GM19351 (cell line): ENCODE data around the gene BTBD17.
"Not testable (repeated sequence)": the region's sequence is repeated elsewhere in the genome, so short reads cannot be mapped to it uniquely, and the experiment has no call there.

Source experiments
- ATAC-seq: cut with Tn5 transposase; IDR thresholded peaks from one replicate; pipeline ENCODE4 v1.9.1; 2021; ENCODE audit warnings: mild to moderate bottlenecking, moderate library complexity; ENCODE audit not compliant: unreplicated experiment

The BTBD17 gene, protein sequence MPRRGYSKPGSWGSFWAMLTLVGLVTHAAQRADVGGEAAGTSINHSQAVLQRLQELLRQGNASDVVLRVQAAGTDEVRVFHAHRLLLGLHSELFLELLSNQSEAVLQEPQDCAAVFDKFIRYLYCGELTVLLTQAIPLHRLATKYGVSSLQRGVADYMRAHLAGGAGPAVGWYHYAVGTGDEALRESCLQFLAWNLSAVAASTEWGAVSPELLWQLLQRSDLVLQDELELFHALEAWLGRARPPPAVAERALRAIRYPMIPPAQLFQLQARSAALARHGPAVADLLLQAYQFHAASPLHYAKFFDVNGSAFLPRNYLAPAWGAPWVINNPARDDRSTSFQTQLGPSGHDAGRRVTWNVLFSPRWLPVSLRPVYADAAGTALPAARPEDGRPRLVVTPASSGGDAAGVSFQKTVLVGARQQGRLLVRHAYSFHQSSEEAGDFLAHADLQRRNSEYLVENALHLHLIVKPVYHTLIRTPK

GRCh38 chr17:74361230-74362068 is at the start of gene BTBD17:
Gene BTBD17 (minus strand): TSS chr17:74361868. CDS start chr17:74361819, 49 bp downstream.
- no peak for ATAC-seq

DNA sequence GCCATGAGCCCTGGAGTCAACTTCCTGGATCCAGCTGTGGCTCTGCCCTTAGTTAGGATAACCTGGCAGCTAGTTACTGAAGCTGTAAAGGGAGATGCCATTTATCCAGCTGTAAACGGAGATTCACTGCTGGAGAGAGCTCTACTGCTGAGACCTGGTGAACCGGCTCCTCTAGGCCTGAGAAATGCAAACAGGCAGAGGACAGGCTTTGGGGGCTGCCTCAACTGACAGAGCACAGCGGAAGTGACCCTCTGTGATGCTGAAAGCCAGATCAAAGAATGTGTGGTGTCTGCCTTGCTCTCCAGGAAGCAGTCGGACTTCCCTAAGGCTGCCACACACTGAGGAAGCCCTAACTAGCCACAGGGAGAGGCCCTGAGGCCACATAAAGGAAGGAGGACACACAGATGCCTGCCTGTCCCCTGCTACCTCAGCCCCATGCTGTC is 48.4 kb upstream of the BTBD17 start:
- ATAC-seq: no peak

- ATAC-seq: no peak
Observed at GRCh38 chr17:74408815-74409214, 47.1 kb upstream of the BTBD17 start.

GRCh38 chr17:74408262-74408661 is 46.6 kb upstream of the BTBD17 start:
- ATAC-seq: no peak

DNA sequence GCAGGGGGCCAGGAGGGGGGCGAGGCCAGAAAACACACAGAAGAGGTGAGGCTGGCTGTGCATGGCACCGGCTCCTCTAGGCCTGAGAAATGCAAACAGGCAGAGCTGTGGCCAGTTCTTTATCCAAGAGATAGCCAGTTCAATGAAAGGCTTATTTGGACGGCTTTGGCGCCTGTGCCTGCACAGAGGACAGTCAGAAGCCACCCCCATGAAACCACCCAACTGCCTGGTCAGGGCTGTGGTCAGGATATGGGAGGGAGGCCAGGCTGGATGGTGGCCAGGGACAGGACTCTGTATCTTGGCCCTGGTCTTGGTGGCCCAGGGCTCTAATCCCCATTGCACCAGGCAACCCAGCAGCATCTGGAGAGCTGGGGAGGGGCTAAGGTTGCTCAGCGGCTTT is 45.7 kb upstream of the BTBD17 start:
- no peak for ATAC-seq

DNA sequence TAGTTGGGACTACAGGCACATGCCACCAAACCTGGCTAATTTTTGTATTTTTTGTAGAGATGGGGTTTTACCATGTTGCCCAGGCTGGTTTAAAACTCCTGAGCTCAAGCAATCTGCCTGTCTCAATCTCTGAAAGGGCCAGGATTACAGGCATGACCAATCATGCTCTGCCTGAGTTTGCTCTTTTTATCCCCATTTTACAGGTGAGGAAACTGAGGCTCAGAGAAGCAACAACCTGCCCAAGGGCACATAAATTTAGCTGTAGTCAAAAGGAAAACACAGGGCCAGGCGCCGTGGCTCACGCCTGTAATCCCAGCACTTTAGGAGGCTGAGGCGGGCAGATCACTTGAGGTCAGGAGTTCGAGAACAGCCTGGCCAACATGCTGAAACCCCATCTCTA is 43.6 kb upstream of the BTBD17 start:
- not testable (repeated sequence) for ATAC-seq

- ATAC-seq: no peak
Observed at GRCh38 chr17:74404789-74405188, 43.1 kb upstream of the BTBD17 start.

DNA sequence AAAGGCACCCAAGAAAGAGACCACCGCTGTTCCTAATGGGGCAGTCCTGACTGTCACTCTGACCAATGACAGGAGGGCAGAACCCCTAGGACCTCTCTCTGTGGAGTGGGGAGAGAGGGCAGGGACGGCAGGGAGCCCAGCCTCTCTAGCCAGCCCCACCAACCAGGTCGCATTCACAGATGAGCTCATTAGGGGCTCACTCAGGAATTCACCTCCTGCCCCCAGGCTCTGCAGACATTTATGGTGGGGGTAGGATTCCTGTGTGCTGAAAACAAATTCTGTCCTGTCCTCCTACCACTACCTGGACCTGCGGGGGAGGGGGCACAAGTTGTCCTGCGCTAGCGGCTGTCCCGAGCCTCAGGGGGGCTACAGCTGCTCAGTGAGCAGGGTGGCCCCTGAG is 42.5 kb upstream of the BTBD17 start:
- ATAC-seq: no peak

- ATAC-seq: no peak
Observed at GRCh38 chr17:74403512-74404137, 42.0 kb upstream of the BTBD17 start.

DNA sequence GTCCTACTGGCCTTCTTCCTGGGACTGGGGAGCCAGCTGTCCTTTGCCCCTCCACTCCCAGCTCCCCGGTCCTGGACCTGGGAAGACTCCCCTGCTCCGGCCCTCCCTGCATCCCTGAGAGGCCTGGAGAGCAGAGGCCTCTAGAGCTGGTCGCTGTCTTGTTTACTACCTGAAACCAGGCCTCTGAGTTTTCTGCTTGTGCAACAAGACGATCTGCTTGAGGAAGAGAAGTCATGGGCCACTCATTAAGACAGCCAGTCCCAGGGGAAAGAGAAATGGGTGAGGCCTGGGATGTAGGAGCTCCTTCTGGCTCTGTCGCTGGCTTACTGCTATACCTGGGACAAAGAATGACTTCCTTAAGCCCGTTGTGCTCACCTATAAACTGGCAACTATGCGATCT is 40.4 kb upstream of the BTBD17 start:
- ATAC-seq: no peak

DNA sequence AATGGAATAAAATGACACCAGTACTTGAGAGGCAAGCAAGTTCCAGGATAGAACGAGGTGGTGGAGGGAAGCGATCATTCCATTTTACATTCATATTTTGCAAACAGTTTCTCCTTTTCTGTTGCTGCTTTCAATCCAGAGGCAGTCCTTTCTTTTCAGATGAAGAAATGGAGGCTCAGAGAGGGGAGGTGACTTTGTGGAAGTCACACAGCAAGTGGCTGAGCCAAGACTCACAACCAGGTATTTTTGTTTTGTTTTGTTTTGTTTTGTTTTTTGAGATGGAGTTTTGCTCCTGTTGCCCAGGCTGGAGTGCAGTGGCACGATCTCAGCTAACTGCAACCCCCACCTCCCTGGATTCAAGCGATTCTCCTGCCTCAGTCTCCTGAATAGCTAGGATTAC is 34.9 kb upstream of the BTBD17 start:
- ATAC-seq: no peak

DNA sequence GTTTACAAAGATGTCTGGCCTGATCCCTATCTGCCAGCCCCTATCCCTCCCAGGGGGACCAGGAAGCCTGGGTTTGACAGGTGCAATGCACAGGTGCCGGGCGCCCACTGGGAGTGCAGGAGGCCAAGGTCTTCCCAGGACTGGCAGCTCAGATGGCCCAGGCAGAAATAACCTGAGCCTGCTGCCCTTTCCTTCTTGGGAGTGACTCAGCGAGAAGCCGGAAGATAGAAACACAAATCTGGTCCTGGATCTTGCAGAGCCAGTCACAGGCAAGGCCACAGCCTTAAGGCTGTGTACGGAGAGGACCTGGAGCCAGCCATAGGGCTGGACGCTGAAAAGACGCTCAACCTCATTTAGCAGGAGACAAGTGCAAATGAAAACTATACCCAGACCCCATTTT is 33.3 kb upstream of the BTBD17 start:
- ATAC-seq: no peak

DNA sequence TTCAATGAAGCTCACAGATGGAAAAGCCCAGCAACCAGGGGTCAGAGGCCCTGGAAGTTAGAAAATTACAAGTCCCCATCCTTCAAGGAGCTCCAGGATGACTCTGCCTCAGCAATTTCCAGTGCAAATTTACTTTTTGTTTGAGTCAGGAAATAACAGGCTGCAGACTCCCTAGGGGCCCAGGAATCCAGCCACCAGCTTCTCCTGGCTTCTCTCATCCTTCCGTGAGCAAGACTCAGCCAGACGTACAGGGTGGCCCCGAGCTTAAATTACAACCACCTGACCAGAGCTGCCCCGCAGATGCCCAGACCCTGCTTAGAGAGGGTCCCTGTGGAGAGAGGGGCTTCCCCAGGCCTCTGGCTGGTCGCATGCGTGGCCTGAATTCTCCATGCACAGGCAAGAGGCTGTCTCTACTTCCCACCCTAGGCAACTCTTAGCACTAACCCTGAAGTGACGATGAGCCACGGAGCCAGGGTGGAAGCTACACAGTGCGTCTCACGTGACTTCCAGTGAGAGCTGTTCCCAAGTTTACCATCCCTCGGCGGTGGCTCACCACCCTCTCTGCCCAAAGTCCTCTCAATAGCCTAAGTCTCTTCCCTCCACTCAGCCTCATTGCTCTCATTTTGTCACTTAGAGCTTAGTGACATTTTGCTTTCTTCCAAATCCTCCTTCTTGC is 32.7 kb upstream of the BTBD17 start:
- ATAC-seq: no peak

DNA sequence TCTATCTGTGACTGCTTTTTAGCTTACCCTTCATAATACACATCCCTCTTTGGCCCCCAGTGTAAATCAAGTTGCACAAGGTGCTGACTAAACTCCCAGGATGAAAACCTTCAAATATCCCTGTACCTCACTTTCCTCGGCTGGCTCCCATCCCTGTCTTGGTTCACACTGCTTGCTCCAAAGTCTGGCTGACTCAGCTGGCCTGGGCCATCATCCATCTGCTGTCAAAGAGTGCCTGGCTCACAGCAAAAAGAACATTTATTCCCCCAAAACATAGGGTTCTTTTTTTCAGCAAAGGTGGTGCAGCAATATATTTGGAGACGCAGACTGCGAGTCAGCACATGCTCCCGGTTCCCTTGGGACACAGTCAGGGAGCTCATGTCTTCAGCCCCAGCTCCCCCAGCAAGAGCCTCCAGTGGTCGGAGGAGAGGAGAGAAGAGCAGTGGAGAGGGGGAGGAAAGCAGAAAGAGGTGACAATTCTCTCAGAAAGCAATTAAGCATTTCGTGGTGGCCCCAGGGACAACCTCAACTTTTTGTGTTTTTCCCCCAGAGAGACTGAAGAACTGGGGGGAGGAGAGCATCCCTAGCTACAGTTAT is 31.8 kb upstream of the BTBD17 start:
- ATAC-seq: no peak

GRCh38 chr17:74392848-74393247 is 31.2 kb upstream of the BTBD17 start:
- no peak for ATAC-seq

DNA sequence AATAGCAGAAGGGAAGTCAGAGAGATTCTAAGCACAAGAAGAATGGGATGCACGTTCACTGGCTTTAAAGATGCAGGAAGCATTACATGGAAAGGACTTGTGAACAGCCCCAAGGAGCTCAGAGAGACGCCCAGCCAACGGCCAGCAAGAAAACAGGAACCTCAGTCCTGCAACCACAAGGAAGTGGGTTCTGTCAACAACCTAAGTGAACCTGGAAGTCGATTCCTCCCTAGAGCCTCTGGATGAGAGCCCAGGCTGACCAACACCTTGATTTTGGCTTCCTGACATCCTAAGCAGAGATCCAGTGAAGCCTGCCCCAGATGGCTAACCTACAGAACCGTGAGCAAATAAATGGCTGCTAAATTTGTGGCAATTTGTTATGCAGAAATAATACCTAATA is 30.1 kb upstream of the BTBD17 start:
- ATAC-seq: no peak

- ATAC-seq: no peak
Observed at GRCh38 chr17:74390680-74391653, 29.3 kb upstream of the BTBD17 start.

DNA sequence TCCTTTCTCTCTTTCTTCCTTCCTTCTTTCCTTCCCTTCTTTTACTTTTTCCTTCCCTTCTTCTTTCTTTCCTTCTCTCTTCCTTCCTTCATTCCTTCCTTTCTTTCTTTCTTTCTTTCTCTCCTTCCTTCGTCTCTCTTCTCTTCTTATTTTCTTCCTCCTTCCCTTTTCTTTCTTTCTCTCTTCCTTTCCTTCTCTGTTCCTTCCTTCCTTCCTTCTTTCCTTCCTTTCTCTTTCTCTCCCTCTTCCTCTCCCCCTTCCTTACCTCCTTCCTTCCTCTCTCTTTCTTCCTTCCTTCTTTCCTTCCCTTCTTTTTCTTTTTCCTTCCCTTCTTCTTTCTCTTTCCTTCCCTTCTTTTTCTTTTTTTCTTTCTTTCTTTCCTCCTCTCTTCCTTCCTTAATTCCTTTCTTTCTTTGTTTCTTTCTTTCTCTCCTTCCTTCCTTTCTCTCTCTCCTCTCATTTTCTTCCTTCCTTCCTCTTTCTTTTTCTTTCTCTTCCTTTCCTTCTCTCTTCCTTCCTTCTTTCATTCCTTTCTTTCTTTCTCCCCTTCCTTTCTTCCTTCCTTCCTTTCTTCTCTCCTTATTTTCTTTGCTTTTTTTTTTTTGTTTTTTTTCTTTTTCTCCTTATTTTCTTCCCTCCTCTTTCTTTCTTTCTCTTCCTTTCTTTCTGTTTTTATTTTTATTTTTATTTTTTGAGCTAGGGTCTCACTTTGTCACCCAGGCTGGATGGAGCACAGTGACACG is 28.4 kb upstream of the BTBD17 start:
- ATAC-seq: no peak
